NCI-H510A (cell line): ENCODE data around the gene FOXO3B.
"Not testable (repeated sequence)": the region's sequence is repeated elsewhere in the genome, so short reads cannot be mapped to it uniquely, and the experiment has no call there.

ENCODE experiments used
- DNase-seq: peaks from one replicate; lab custom pipeline; 2025; lab: John Stamatoyannopoulos, UW

FOXO3B gene

DNA sequence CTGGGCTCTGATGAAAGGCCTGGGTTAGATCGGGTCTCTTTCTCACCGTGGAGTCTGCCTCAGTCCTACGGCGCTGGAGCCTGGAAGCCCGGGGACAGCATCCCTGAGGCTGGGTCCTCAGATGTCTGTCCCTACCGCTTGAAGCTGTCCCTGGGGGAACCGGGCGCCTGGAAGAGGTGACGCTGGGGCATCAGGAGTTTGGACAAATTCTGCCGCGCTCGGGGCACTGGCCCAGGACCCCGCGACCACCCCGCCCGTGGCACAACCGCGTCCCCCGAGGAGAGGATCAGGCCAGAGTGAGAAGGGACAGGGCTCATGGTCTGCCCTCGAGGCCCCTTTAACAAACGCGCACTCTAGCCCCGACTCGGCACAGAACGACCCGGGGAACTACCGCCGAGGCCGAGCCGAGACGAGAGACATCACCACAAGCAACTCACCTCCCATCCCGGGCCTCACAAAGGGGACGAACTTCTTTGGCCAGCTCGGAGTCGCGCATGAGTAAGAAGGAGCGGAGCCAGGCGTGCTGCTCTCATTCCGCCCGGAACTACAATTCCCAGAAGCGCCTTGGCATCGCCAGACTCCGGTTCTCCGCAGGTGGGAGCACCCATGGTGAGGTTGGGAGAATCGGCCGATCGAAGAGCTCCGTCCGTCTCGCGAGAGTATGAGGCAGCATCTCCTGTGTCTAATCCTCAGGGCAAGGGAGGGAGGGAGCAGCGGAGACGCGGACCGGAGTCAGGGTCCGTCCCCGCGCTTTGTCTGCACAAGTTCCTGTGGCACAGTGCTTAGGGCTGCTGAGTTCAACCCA, at the start of gene FOXO3B:
Gene FOXO3B (minus strand): TSS at position 548 of the 805 bp plus-strand sequence. CDS start 663 bp downstream, outside the sequence.
- DNase-seq, result peak; percentile 57

DNA sequence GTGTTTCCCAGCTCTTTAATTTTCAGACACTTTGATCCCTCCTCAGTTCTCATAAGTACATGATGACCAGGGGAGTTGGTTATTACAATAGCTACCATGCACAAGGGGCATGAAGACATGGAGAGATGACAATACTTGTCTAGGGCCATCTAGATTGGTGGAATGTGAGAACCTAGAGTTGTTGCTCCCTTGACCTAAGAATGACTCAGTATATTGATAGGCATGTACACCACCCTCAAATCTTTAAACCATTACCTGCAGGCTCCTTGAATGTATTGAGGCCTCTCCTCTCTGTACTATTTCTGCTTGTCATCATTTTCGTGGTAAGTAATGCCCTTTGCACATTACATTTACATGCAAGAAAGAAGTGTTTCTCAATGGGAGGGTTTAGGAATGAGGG, 41.4 kb upstream of the FOXO3B start:
- DNase-seq, result not testable (repeated sequence)

DNA sequence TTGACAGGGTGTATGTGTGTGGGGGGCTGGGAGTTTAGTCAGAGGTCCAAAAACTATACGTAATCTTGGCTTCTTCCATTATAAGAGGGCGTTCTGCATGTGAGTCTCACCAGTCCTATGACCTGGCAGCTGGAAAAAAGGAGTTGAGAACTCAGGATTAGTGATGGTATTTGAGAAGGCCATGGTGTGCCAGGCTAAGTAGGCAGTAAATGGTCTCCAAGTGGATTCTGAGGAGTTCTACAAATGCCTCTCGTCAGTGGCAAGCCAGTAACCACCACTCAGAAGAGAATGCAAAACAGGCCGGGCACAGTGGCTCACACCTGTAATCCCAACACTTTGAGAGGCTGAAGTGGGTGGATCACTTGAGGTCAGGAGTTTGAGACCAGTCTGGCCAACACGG, 40.5 kb upstream of the FOXO3B start:
- DNase-seq, result not testable (repeated sequence)

DNA sequence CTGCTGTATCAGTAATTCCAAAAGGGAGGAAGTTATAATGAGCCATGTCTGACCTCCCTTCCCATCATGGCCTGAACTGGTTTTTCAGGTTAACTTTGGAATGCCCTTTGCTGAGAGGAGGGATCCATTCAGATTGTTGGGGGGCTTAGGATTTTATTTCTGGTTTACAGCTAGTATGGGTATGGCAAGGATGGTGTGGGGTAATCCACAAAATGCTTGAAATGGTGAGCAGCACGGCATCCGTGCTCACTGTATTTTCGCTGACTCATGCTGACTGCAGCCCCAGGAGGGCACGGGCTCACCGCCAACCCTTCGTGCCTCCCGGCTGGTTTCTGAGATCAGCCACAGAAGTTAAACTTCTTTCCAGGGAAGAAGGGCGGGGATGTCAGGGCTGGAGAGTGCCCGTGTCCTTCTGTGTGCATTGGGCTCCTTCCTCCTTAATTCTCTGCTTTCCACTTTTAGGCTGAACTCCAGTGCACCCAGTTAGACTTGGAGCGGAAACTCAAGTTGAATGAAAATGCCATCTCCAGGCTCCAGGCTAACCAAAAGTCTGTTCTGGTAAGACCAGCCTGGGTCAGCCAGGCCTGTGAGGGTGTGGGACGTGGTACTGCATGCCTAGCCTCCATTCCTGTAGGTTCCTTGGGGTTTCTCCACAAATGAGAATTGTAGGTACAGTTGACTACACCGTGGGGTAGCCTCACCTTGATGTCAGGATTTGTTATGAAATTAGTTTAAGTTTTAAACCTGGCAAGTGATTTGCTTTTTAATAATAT, 39.8 kb upstream of the FOXO3B start:
- DNase-seq, result not testable (repeated sequence)

DNA sequence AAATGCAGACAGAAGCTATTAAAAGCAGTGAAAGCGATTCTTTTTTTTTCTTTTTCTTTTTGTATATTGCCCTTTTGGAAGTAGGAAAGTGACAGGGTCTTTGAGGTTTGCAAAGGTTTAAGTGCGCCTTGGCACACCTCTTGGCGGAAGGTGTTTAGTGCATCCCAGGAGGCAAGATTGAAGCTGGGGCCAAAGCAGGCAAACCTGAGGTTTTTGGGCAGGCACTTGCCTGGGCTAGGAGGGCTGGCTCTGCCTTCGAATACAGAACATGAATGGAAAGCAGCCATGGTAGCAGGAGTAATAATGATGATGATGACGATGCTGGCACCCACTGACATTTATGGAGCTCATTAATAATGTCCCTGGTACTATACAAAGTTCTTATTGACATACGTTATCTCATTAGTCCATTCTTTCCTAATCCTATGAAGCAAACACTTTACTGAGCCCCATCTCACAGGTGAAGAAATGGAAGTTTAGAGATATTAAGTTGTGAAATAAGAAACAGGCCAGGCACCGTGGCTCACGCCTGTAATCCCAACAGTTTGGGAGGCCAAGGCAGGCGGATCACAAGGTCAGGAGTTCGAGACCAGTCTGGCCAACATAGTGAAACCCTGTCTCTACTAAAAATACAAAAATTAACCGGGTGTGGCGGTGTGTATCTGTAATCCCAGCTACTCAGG, 37.5 kb upstream of the FOXO3B start:
- DNase-seq, result not testable (repeated sequence)

DNA sequence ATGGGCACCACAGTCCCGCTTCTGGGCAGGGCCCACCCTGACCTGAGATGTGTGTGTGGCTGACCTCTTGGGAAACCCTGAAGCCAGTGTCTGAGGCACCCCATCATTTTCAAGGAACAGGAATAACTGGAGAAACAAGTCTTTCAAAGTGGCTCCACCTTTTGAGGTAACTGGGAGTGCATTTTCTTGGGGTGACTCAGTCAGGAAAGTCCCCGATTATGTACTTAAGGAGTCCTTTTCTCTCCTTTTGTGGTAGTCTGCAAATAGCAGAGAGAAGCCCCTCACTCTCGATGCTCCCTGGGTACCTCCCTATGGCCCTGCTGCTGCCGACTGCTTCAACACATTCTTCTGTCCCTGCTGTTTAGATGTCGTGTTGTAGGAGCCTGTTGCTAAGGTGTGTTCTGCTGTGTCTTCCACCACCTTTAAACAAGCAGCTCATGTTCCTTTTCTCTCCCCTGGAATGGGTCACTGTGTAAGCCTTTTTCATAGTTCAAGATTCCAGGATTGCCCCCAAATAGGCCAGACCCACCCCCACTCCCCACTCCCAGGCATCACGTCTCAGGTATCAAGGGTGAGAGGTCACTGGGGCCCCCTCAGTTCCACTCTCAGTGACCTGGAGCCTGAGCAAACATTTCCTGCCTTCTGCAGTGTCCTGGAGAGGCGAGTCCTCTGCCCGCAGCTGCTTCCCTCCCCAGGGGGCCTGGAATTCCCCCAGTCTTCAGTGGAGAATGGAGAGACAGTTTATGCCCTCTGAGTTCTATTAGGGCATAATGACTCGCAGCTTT, 36.7 kb upstream of the FOXO3B start:
- not testable (repeated sequence) for DNase-seq

DNA sequence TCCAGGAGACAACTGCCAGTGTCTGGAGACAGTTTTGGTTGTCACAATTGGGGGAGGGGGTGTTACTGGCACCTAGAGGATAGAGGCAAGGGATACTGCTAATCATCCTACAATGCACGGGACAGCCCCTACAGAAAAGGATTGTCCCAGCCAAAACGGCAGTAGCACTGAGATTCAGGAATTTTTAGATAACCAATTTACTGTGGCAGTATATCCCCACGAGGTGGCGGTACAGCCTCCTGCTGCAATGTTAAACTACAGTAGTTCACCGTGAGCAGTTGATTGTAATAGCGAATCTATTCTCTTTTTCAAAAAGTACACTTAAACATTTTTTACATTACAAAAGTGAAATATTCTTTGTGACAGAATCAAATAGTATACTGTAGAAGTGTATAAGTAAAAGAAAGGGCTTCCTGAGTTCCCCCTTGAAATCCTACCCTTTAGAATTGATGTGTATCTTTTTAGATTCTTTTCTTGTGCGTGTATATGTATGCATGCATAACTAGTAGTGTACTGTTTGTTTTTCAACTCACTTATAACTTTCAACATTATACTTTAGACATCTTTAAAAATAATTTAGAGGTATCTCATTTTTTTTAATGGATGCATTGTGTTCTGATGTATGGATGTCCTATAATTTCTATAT, 30.4 kb upstream of the FOXO3B start:
- DNase-seq, result not testable (repeated sequence)

DNA sequence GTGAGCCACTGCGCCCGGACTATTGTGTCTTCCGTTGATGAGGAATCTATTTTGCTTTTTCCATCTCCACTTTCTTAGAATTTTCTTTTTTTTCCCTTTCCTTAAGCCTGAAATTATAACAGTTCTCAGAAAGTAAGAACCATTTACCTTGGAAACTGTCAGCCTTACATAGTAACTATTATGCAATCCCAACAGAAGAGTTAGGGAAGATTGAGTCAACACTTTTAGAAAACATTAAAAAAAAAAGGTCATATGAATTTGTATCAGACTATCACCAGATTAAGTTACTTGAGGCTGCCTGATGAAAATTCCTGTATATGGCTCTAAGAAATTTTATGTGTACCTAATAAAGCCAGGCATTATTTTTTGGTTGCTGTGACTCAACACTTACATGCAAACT, 26.1 kb upstream of the FOXO3B start:
- DNase-seq, result not testable (repeated sequence)

DNA sequence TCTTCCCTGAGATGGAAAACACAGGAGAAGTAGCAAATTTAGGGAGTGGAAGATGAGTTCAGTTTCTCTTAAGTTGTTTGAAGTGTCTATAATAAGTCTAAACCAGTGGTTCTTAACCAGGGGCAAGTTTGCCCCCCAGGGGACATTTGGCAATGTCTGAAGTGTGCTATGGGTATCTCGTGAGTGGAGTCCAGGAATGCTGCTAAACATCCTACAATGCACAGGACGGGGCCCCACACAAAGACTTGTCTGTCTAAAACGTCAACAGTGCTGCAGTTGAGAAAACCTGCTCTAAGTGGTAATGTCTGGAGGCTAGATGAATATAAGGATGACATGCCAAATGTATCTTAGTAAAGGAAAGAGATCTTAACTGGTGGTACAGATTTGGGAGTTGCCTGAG, 23.8 kb upstream of the FOXO3B start:
- not testable (repeated sequence) for DNase-seq

DNA sequence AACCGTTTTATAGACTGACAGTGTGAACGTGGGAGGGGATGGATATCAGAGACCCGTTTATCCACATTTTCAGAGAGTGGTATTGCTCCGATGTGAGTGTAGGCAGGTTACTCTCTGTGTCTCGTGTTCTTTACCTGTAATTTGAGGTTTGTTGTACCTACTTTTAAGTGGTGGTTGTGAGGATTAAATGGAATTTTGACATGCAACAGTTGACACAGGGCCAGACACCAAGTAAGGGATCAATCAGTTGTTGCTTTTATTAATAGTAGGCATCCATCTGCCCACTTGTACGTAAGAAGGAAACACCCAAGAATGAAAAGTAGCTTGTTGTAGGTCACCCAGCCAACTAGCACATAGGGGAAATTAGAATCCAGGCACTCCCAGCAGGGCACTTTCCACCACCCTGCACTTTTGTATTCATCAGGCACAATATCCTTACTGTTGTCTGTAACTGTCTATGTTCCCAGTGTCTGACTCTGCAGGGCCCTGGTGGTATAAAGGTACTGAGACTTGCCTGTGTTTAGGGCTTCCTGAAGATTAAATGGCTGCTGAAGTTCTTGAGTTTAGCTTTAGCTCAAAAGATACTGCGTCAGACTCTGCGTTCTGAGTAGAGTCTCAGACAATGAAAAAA, 16.5 kb upstream of the FOXO3B start:
- not testable (repeated sequence) for DNase-seq

DNA sequence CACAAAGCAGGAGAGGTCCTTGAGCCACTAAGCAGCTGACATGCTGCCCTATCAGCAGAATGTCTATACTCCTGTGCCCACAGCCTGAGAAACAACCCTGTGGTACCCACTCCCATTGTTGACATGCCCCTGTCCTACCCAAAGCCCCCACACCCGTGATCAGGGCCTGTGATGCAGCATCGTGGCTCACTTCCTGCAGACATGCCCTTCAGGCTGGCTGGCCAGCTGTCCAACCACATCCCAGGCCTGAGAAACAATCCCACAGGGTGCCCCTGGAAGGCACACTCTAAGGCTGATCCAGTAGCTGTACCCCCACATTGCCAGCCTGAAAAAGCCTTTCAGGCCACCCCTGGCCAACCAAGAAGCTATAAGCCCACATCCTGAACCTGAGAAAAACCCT, 13.0 kb upstream of the FOXO3B start:
- not testable (repeated sequence) for DNase-seq

DNA sequence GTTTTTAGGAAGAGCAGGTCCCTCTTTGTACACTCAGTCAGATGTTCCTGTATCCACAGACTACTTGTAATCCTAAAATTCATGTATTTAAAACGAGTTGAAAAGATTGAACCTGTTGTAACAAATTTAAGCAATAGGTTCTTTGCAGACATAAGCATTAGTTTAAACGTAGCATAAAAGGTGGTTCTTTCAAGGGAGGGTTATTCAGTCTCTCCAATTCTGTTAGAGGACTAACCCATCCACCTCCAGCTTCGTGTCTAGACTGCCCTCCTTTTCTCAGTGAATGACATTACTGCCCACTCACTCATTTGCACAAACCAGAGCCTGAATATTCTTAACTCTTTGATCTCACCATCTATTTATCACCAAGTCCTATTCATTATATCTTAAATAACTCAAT, 554 bp upstream of the FOXO3B start:
- not testable (repeated sequence) for DNase-seq

DNA sequence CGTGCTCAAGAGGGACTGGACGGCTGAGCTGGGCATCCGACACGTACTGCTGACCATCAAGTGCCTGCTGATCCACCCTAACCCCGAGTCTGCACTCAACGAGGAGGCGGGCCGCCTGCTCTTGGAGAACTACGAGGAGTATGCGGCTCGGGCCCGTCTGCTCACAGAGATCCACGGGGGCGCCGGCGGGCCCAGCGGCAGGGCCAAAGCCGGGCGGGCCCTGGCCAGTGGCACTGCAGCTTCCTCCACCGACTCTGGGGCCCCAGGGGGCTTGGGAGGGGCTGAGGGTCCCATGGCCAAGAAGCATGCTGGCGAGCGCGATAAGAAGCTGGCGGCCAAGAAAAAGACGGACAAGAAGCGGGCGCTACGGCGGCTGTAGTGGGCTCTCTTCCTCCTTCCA, 4.7 kb downstream of the FOXO3B start:
- not testable (repeated sequence) for DNase-seq

DNA sequence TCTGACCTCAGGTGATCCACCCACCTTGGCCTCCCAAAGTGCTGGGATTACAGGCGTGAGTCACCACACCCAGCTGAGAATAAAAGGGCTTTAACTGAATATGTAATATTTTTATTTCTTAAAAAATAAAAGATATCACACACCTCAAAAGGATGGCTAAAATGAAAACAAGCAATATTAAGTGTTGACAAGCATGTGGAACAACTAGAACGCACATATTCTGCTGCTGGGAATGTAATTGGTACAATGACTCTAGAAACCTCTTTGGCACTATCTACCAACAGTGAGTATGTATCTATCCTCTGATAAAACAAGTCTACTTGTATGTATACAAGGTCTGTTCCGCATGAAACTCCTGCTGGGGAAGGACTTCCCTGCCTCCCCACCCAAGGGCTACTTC, 5.2 kb downstream of the FOXO3B start:
- DNase-seq, result not testable (repeated sequence)

DNA sequence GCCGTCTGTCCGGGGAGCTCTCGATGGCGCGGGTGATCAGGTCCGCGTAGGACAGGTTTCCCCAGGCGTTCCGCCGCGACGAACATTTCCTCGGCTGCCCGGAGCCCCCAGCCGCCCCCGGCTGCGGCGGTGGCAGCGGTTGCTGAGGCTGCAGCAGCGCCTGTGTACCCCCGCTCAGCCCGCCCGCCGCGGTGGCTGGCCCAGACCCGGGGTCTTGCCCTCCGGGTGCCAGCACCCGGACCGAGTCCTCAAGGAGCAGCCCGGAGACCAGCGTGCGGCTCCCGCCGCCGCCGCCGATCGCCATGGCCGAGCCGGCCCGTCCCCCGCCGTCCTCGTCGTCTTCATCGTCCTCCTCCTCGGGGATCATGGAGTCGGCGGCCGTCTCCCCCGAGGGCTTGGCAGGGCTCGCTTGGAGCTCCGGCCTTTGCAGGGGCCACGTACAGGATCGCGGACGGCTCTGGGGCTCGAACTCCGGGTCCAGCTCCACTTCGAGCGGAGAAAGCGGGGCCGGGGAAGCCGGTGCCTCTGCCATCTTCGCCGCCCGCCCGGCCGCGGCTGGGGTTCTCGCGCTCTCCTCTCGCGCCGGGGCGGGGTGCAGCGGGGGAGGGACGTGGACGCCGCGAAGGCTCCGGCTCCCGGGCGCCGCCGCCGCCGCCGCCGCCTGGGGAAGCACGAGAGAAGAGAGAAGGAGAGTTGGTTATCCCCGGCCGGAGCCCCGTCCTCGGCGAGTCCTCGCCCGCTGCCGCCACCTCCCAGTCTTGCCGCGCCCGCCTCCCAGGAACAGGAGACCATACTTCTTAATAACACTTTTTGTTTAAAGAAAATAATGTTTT, 9.5 kb downstream of the FOXO3B start:
- not testable (repeated sequence) for DNase-seq

DNA sequence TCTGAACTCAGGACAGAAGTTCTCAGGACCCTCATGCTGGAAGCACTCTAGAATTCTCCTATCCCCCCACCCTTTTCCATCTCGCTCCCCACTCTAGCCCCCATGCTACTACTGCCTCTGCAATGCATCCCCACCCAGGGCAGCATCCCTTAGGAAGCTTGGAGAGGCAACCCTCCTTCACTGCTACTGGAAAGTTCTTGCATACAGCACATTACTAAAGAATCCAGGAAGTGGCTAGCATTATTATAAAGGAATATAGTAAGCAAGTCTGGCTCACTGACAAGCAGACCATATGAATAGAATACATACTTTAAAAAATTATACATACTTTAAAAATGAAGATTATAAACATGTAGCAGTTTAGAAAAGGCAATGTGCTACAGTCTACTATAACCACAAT, 13.5 kb downstream of the FOXO3B start:
- DNase-seq, result not testable (repeated sequence)

DNA sequence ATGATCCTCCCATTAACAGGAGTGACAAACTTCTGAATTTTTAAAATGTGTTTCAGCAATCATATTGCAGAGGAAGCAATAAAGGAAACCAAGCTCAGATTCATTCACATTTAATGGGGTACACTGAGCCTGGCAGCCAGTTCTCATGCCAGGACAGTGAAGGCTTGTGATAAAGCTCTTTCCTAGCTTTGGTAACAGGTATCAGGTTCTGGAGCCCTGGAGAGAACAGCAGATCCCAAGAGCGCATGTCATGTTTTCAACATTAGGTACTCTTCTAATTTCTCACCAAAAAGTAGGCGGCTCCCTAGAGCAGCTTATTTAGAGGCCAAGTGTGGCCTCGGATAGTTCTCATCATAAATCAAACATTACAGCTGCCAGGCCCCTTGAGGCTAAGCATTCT, 14.6 kb downstream of the FOXO3B start:
- DNase-seq, result not testable (repeated sequence)

DNA sequence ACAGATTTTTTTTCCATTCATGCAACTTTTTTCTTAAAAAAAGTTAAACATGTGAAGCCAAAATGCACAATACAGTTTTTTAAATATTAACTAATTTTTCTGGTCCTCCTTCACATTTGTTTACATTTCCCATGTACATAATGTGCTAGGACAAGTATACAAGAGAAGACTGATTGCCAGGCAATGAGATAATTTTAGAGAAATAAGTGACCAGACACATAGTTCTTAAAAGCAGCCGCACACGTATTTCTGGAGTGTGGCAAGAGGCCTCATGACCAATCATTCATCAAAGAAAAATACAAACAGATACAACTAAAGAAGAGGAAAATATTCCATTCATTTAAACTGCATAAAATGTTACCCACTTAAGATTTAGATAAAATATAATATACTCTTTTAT, 15.8 kb downstream of the FOXO3B start:
- not testable (repeated sequence) for DNase-seq

DNA sequence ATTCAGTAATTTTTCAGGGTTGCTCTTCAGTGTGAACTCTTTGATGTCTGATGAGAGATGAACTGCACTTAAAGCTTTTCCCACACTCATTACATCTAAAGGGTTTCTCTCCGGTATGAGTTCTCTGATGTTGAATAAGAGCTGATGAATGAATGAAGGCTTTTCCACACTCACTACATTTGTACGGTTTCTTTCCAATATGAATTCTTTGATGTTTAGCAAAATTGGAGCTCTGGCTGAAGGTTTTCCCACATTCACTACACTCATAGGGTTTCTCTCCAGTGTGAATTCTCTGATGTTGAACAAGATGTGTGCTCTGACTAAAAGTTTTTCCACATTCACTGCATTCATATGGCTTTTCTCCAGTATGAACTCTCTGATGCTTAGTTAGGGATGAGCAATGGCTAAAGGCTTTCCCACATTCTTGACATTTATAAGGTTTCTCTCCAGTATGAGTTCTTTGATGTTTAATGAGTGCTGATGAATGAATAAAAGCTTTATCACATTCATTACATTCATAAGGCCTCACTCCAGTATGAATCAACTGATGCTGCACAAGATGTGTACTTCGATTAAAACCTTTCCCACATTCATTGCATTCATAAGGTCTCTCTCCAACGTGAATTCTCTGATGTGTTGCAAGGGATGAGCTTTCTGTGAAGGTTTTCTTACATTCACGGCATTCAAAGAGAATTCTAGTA, 20.0 kb downstream of the FOXO3B start:
- DNase-seq, result not testable (repeated sequence)
